K562 (cell line): Measurements from ENCODE around the gene MYL12A. TPM values are rescaled to one million over a fixed set of nuclear protein-coding genes. Genes with fewer than 3 reads are reported as not detected.

Experiments used
- CCNT2 ChIP-seq: IDR thresholded peaks from 2 replicates; pipeline ENCODE4 v1.6.1; 2011; ENCODE audit warnings: borderline replicate concordance, low read depth, mild to moderate bottlenecking, moderate library complexity, mixed read lengths, low read length; ENCODE audit not compliant: insufficient read length; ENCODE audit errors: extremely low read depth
- HCFC1 ChIP-seq: IDR thresholded peaks from 2 replicates; pipeline ENCODE4 v1.6.1; 2012; ENCODE audit warnings: low read depth, low read length, improper control_type of control experiment
- MCM2 ChIP-seq: fragments of 450-650 bp; IDR thresholded peaks from 2 replicates; pipeline ENCODE4 v1.6.1; 2017; ENCODE audit warnings: low read depth, mild to moderate bottlenecking
- SIN3B ChIP-seq: fragments of 450-650 bp; IDR thresholded peaks from 2 replicates; pipeline ENCODE4 v1.6.1; 2017; ENCODE audit warnings: low read depth, mild to moderate bottlenecking, moderate library complexity
- polyA plus RNA-seq, 8 experiments: library from polyadenylated mRNA; depleted of rRNA in 4 of 8; stranded (reverse) in 5 of 8; unstranded in 3 of 8; fragments of >200 nt; fragmentation: Nextera tagmentation in 2 of 8; fragmentation: Illumina TruSeq in 1 of 8; extraction: Ambion mirVana in 2 of 8; extraction: Trizol in 1 of 8; gene quantifications; 2 replicates each; pipeline versions ENCODE4 v1.2.1 to v1.2.3, GENCODE V29; 2011 to 2014; ENCODE audit warnings: inconsistent platforms in 1 of 8, missing spikeins in 1 of 8
- total RNA-seq, 7 experiments: library from RNA; depleted of rRNA in 6 of 7; stranded (reverse); fragments of >200 nt in 6 of 7; fragmentation: Illumina TruSeq in 2 of 7; extraction: Trizol in 2 of 7; gene quantifications; 2 replicates each; pipeline versions ENCODE4 v1.2.1 to v1.2.3, GENCODE V29; 2011 to 2021; ENCODE audit warnings: low replicate concordance in 1 of 7
- TF ChIP-seq, protein P1 (sequence below), 2 experiments: fragments of 450-650 bp in 1 of 2; sonication (generic) in 1 of 2; formaldehyde crosslinking in 1 of 2; IDR thresholded peaks; 2 replicates each; pipeline versions ENCODE4 v1.7.1 to v1.9.0; 2016 to 2022; ENCODE audit warnings: inconsistent platforms in 1 of 2, mild to moderate bottlenecking in 1 of 2, missing genetic modification reagents in 1 of 2
- TF ChIP-seq, protein P2 (sequence below): fragments of 250-450 bp; sonication (Bioruptor Pico); IDR thresholded peaks from 2 replicates; pipeline ENCODE4 v1.4.0; 2020; ENCODE audit warnings: borderline replicate concordance
- TF ChIP-seq, protein P3 (sequence below), 2 experiments: fragments of 450-650 bp in 1 of 2; sonication (generic) in 1 of 2; formaldehyde crosslinking; conservative IDR thresholded peaks; 2 replicates each; pipeline versions ENCODE4 v1.4.0 to v1.8.1; 2020 to 2022; ENCODE audit warnings: mild to moderate bottlenecking in 1 of 2, missing genetic modification reagents in 1 of 2
- TF ChIP-seq, protein P4 (sequence below): fragments of 250-450 bp; sonication (Bioruptor Pico); IDR thresholded peaks from 2 replicates; pipeline ENCODE4 v1.4.0; 2020; ENCODE audit warnings: mild to moderate bottlenecking, moderate library complexity, borderline replicate concordance

MYL12A gene
- total and polyA plus RNA-seq, 9 of the 15 experiments (the other 6 are each of a cell fraction or from before 2014, with no cell fraction given) = 308 to 1,031 (median 559) TPM

DNA sequence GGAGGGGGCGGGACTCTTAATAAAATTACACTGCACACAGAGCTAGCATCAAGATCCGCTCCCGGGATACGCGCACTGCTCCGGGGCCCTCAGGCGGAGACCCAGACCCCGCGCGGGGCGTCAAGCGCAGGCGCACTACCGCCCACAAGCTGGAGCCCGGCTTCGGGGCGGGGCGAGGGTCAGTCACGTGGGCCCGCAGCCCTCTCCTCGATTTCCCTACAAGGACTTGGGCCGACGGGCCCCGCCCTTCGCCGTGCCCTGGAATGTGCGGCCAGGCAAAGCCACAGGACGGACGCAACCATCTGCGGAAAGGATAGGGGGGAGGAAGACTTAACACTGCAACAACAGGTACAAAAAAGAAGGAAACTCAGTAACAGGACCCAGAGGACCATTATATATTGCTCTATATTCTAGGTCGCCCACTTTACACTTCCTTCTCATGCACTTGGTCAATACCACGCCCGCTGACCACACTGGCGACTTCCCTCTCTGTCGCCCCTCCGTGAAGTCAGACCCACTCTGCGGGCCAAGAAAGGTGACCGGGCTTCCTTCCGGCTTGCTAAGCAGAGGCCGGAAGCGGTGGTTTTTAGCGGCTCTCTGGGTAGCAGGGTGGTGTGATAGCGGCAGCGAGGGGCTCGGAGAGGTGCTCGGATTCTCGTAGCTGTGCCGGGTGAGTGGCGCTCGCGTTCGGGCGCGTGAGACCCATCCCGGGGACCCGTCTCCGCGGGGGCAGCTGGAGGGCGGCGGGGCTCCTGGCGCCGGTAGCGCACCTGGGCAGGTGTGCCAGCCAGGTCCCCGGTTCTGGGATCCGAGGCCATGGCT lies at the start of gene MYL12A (continued):
- TF ChIP-seq, protein P1, sequence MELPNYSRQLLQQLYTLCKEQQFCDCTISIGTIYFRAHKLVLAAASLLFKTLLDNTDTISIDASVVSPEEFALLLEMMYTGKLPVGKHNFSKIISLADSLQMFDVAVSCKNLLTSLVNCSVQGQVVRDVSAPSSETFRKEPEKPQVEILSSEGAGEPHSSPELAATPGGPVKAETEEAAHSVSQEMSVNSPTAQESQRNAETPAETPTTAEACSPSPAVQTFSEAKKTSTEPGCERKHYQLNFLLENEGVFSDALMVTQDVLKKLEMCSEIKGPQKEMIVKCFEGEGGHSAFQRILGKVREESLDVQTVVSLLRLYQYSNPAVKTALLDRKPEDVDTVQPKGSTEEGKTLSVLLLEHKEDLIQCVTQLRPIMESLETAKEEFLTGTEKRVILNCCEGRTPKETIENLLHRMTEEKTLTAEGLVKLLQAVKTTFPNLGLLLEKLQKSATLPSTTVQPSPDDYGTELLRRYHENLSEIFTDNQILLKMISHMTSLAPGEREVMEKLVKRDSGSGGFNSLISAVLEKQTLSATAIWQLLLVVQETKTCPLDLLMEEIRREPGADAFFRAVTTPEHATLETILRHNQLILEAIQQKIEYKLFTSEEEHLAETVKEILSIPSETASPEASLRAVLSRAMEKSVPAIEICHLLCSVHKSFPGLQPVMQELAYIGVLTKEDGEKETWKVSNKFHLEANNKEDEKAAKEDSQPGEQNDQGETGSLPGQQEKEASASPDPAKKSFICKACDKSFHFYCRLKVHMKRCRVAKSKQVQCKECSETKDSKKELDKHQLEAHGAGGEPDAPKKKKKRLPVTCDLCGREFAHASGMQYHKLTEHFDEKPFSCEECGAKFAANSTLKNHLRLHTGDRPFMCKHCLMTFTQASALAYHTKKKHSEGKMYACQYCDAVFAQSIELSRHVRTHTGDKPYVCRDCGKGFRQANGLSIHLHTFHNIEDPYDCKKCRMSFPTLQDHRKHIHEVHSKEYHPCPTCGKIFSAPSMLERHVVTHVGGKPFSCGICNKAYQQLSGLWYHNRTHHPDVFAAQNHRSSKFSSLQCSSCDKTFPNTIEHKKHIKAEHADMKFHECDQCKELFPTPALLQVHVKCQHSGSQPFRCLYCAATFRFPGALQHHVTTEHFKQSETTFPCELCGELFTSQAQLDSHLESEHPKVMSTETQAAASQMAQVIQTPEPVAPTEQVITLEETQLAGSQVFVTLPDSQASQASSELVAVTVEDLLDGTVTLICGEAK (IDR thresholded peaks at IDR 0.05) = peak; percentile 95
- TF ChIP-seq, protein P1 (CRISPR knock-in tag; IDR thresholded peaks at IDR 0.05) = no peak
- TF ChIP-seq CCNT2 (peak; percentile 94), SIN3B (no peak), HCFC1 (peak; percentile 73), MCM2 (no peak)
- TF ChIP-seq, protein P2, sequence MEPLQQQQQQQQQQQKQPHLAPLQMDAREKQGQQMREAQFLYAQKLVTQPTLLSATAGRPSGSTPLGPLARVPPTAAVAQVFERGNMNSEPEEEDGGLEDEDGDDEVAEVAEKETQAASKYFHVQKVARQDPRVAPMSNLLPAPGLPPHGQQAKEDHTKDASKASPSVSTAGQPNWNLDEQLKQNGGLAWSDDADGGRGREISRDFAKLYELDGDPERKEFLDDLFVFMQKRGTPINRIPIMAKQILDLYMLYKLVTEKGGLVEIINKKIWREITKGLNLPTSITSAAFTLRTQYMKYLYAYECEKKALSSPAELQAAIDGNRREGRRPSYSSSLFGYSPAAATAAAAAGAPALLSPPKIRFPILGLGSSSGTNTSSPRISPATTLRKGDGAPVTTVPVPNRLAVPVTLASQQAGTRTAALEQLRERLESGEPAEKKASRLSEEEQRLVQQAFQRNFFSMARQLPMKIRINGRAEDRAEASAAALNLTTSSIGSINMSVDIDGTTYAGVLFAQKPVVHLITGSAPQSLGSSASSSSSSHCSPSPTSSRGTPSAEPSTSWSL (CRISPR knock-in tag) = no peak
- TF ChIP-seq, protein P3, sequence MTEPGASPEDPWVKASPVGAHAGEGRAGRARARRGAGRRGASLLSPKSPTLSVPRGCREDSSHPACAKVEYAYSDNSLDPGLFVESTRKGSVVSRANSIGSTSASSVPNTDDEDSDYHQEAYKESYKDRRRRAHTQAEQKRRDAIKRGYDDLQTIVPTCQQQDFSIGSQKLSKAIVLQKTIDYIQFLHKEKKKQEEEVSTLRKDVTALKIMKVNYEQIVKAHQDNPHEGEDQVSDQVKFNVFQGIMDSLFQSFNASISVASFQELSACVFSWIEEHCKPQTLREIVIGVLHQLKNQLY (CRISPR knock-in tag; conservative IDR thresholded peaks at IDR 0.05) = 0 out of 4 replicates have a peak, but pooled peaks of 1 of the 2 experiments have one; percentile 87
- TF ChIP-seq, protein P4, sequence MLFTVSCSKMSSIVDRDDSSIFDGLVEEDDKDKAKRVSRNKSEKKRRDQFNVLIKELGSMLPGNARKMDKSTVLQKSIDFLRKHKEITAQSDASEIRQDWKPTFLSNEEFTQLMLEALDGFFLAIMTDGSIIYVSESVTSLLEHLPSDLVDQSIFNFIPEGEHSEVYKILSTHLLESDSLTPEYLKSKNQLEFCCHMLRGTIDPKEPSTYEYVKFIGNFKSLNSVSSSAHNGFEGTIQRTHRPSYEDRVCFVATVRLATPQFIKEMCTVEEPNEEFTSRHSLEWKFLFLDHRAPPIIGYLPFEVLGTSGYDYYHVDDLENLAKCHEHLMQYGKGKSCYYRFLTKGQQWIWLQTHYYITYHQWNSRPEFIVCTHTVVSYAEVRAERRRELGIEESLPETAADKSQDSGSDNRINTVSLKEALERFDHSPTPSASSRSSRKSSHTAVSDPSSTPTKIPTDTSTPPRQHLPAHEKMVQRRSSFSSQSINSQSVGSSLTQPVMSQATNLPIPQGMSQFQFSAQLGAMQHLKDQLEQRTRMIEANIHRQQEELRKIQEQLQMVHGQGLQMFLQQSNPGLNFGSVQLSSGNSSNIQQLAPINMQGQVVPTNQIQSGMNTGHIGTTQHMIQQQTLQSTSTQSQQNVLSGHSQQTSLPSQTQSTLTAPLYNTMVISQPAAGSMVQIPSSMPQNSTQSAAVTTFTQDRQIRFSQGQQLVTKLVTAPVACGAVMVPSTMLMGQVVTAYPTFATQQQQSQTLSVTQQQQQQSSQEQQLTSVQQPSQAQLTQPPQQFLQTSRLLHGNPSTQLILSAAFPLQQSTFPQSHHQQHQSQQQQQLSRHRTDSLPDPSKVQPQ = peak; percentile 5; the same call in 1 of the 2 replicates
